Thyroid gland (tissue), 4 donors: ENCODE measurements around the gene NUP98.

ENCODE experiments used
- CTCF ChIP-seq, 6 experiments: fragments of 200-600 bp in 3 of 6; fragments of 450-650 bp in 3 of 6; sonication (generic) in 3 of 6; IDR thresholded peaks; one replicate each; pipeline ENCODE4 v1.5.1; 2016 to 2019; ENCODE audit warnings: antibody characterized with exemption in 6 of 6, mild to moderate bottlenecking in 2 of 6, inconsistent platforms in 1 of 6, moderate library complexity in 1 of 6
- POLR2A ChIP-seq, 2 donors: fragments of 450-650 bp; IDR thresholded peaks; one replicate each; pipeline ENCODE4 v1.6.1; 2017; ENCODE audit warnings: antibody characterized with exemption in 2 of 2, mild to moderate bottlenecking in 2 of 2, moderate library complexity in 1 of 2

- no peak for TF ChIP-seq CTCF (IDR thresholded peaks at IDR 0.05)
- no peak for TF ChIP-seq POLR2A (IDR thresholded peaks at IDR 0.05)
Measured at GRCh38 chr11:3796346-3796745, 1.0 kb downstream of the NUP98 start.
